Kasumi-1 (cell line): ENCODE data around the gene KCNH1.

Source experiments
- DNase-seq, 2 experiments: peaks; one replicate each; lab custom pipeline; 2025; lab: John Stamatoyannopoulos, UW

The KCNH1 gene

GRCh38 chr1:210711825-210712612 lies 421.9 kb downstream of the KCNH1 start:
- no peak for DNase-seq

GRCh38 chr1:210709701-210710100 lies 424.2 kb downstream of the KCNH1 start:
- no peak for DNase-seq

GRCh38 chr1:210707300-210708240 lies 426.4 kb downstream of the KCNH1 start:
- DNase-seq = no peak

GRCh38 chr1:210706246-210706645 lies 427.7 kb downstream of the KCNH1 start:
- no peak for DNase-seq

GRCh38 chr1:210705086-210705485 lies 428.9 kb downstream of the KCNH1 start:
- no peak for DNase-seq

GRCh38 chr1:210703593-210703992 lies 430.4 kb downstream of the KCNH1 start:
- DNase-seq = no peak

- DNase-seq = no peak
These were observed 431.4 kb downstream of the KCNH1 start for GRCh38 chr1:210702506-210702905.

GRCh38 chr1:210700511-210700910 lies 433.4 kb downstream of the KCNH1 start:
- no peak for DNase-seq

DNA sequence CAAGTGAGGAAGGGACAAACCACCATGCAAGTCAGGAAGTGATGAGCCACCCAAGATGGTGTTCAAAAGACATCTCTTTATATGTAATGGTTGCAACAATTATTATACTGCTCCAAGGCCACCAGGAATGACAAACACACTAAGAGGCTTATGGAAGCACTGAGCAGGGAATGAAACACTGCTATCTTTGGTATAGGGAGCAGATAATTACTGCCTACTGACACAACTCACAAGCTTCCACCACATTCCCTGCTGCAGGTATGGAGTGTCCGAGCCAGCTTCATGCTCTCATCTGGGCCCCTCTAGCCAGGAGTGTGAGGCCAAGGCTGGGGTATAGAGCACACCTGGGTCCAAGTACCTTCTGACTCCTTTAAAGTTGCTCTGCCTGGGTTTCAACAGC lies 433.9 kb downstream of the KCNH1 start:
- no peak for DNase-seq

- DNase-seq = no peak
These were observed 435.3 kb downstream of the KCNH1 start for GRCh38 chr1:210698661-210699060.

- DNase-seq = no peak
These were observed 436.8 kb downstream of the KCNH1 start for GRCh38 chr1:210697185-210697584.

DNA sequence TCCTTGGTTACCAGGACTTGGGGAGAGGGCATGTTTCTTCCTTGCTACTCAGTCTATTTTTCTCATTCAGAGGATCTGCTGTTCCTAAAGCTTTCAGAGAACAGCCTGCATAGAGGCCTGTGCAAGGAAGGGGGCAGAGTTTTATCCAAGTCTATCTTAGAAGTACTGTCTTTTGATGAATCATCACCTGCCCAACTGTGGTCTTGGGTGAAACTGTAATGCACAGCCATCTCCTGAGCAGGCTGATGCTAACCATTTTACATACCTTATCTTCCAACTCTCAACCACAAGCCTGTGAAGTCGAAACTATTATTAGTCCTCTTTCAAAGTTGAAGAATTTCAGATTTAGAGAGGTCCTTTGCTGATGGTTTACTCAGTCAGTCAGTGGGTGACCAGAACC lies 437.2 kb downstream of the KCNH1 start:
- DNase-seq = no peak

DNA sequence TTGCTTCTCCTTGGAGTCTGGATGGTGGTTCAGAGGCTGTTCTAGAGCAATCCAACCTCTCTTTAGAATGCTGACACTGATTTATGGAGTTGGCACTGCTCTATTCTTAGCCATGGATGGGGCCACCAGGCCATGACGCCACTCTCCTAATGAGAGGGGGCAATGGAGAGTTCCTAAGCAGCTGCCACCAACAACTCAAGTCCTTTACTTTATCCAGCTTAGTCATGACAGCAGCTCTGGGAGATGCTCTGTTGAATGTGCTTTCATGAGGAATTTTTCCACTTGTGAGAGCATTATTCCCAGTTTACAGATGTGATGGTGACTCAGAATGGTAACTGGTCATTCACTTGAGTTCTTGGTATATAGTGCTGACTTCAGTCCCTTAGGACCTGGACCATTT lies 438.9 kb downstream of the KCNH1 start:
- no peak for DNase-seq

DNA sequence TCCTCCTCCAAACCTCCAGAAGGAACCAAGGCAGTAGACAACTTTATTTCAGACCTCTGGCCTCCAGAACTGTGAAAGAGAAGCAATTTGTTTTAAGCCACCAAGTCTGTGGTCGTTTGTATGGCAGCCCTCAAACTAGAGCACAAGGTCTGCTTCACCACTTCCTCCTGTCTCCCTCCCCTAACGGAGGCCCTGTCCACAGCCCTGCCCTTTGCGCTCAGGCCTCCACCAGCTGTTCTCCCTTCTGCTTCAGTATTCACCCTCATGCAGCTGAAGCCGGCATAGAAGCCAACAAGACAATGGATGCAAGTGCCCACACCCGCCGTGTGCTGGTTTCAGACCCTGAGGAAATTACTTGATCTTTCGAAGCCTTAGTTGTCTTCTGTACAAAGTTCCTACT lies 441.2 kb downstream of the KCNH1 start:
- DNase-seq = peak; percentile 39 to 50

GRCh38 chr1:210691039-210691610 lies 442.8 kb downstream of the KCNH1 start:
- DNase-seq = no peak

- no peak for DNase-seq
These were observed 443.7 kb downstream of the KCNH1 start for GRCh38 chr1:210690236-210690635.

DNA sequence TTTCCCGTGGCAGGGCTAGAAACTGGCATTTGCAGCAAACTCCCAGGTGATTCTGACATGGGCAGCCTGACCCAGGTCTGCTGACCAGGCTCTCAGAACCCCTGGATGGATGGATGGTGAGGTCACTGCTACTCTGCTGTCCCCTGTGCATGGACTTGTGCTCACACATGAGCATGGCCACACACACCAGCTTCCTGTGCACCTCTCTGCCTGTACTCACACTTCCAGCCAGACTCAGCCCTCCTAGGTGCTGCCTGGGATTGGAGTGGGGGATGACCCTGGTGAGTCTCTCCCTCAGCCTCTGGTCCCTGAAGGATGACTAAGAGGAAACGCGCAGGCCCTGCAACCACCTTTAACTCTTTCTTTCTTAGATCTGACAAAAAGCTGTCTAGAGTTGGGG lies 444.1 kb downstream of the KCNH1 start:
- DNase-seq = no peak

- no peak for DNase-seq
These were observed 445.3 kb downstream of the KCNH1 start for GRCh38 chr1:210688512-210689234.

DNA sequence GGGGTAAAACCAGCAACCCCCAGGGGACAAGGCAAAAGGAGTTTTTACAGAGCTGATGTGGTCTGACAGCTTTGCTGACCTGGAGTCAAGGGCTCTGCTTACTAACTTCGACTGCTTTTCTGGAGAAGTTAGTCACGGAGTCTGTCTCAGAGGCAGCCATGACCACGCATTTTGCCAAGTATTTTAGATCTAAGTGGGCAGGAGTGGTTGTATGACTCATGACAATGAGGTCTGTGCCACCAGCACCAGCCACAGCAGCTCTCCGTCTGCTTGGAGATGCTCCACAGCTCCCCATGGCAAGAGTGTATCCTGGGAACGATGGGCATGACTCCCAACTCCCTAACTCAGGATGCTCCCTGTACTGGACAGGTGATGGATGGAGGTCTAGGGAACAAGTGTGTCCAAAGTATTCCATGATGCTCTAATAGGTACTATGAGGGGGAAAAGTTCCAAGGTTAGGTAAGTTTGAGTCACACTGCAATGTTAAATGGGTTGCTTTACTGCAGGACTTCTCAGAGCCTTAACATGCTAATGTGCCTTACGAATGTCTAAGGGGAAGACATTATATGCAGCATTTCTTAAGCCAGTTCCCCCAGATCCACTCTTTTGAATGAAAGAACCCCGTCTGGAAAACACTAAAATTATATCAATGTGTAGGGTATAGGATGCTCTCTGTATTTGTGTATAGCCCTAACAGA lies 446.2 kb downstream of the KCNH1 start:
- DNase-seq = no peak

DNA sequence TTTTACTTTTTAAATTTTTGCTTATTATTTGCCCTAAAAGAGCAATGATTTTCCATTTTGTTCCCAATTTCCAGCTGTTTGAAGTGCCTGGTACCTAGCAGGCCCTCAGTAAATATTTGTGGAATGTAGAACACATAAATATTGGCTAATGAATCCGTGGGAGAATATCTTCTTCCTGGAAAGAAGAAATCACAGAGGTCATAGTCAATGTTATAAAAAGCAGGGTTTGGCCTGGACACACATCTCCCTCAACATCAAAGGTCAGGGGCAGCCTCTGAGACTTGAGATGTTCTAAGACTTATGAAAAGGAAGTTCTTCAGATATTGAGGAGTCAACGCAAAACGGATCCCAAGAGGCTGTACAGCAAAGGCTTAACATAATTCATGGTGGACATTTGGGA lies 447.1 kb downstream of the KCNH1 start:
- DNase-seq = no peak

DNA sequence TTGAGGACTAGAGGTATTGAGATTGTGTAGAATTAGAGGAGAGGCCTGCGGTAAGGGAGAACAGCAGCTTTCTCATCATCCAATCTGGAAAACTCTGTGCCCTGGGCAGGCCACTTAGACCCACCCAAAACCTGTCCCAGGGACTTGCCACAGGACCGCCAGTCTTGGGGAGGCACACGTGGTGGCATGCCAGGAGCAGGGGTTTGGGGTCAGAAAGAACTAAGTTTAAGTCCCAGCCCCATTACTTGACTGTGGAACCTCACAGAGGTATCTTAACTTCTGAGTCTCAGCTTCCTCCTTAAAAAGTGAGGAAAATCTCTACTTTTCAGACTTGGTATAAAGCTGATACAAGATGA lies 448.7 kb downstream of the KCNH1 start:
- DNase-seq = no peak
